Measurements from ENCODE around the gene ERFE.

The ERFE gene

GRCh38 chr2:238145851-238146250 lies 12.9 kb upstream of the ERFE start:
- Histone ChIP-seq H3K9ac (ENCODE audit: low read length) (no peak overlapping the region), H3K4me2 (ENCODE audit: low read depth, low read length, poor library complexity, severe bottlenecking) (no peak overlapping the region), H4K20me1 (ENCODE audit: low read depth, low read length) (no peaks in the 10 kb centered on the region), H3K79me2 (ENCODE audit: insufficient read depth, low read length) (no peaks in the 10 kb centered on the region), H3K9me2 (replicated peaks; ENCODE audit: insufficient read depth, low read length) (no peaks in the 10 kb centered on the region), H3K36me3 (ENCODE audit: low read length) (no peaks in the 10 kb centered on the region), H3K27ac (ENCODE audit: low read depth, low read length) (no peak overlapping the region), H3K27me3 (ENCODE audit: low read length) (no peaks in the 10 kb centered on the region), H3K9me3 (ENCODE audit: insufficient read depth, low read length) (no peaks in the 10 kb centered on the region), H3F3A (ENCODE audit: insufficient read depth) (no peaks in the 10 kb centered on the region), H2AFZ (ENCODE audit: low read depth, low read length, severe bottlenecking) (no peak overlapping the region), H3K4me3 (ENCODE audit: insufficient read depth, low read length, poor library complexity, severe bottlenecking) (no peak overlapping the region)
- no peak for TF ChIP-seq EZH2phosphoT487 (conservative IDR thresholded peaks at IDR 0.05; ENCODE audit: low read length)
- no peak for TF ChIP-seq CTCF (IDR thresholded peaks at IDR 0.05; ENCODE audit: insufficient read depth, low read length, poor library complexity, severe bottlenecking)

GRCh38 chr2:238146884-238147544 lies 11.8 kb upstream of the ERFE start:
- Histone ChIP-seq H2AFZ (ENCODE audit: low read depth, low read length, severe bottlenecking) (no peak overlapping the region), H3K36me3 (ENCODE audit: low read length) (no peaks in the 10 kb centered on the region), H3K4me3 (ENCODE audit: insufficient read depth, low read length, poor library complexity, severe bottlenecking) (no peak overlapping the region), H3K9me2 (replicated peaks; ENCODE audit: insufficient read depth, low read length) (no peaks in the 10 kb centered on the region), H3K9ac (ENCODE audit: low read length) (no peak overlapping the region), H3F3A (ENCODE audit: insufficient read depth) (no peaks in the 10 kb centered on the region), H3K4me2 (ENCODE audit: low read depth, low read length, poor library complexity, severe bottlenecking) (no peak overlapping the region), H3K79me2 (ENCODE audit: insufficient read depth, low read length) (no peaks in the 10 kb centered on the region), H3K9me3 (ENCODE audit: insufficient read depth, low read length) (no peaks in the 10 kb centered on the region), H4K20me1 (ENCODE audit: low read depth, low read length) (no peaks in the 10 kb centered on the region), H3K27me3 (ENCODE audit: low read length) (no peaks in the 10 kb centered on the region), H3K27ac (ENCODE audit: low read depth, low read length) (no peak overlapping the region)
- no peak for TF ChIP-seq EZH2phosphoT487 (conservative IDR thresholded peaks at IDR 0.05; ENCODE audit: low read length)

GRCh38 chr2:238148981-238149380 lies 9.8 kb upstream of the ERFE start:
- Histone ChIP-seq H3K9me2 (replicated peaks; ENCODE audit: insufficient read depth, low read length) (no peaks in the 10 kb centered on the region), H3K79me2 (ENCODE audit: insufficient read depth, low read length) (no peaks in the 10 kb centered on the region), H2AFZ (ENCODE audit: low read depth, low read length, severe bottlenecking) (no peak overlapping the region), H3K9me3 (ENCODE audit: insufficient read depth, low read length) (no peaks in the 10 kb centered on the region), H3K4me3 (ENCODE audit: insufficient read depth, low read length, poor library complexity, severe bottlenecking) (no peak overlapping the region), H4K20me1 (ENCODE audit: low read depth, low read length) (no peaks in the 10 kb centered on the region), H3K4me2 (ENCODE audit: low read depth, low read length, poor library complexity, severe bottlenecking) (no peak overlapping the region), H3K36me3 (ENCODE audit: low read length) (no peaks in the 10 kb centered on the region), H3F3A (ENCODE audit: insufficient read depth) (no peaks in the 10 kb centered on the region), H3K9ac (ENCODE audit: low read length) (no peak overlapping the region), H3K27me3 (ENCODE audit: low read length) (no peaks in the 10 kb centered on the region), H3K27ac (ENCODE audit: low read depth, low read length) (no peak overlapping the region)
- TF ChIP-seq CTCF (IDR thresholded peaks at IDR 0.05; ENCODE audit: insufficient read depth, low read length, poor library complexity, severe bottlenecking) (no peak), EZH2phosphoT487 (conservative IDR thresholded peaks at IDR 0.05; ENCODE audit: low read length) (no peak)

GRCh38 chr2:238149841-238150572 lies 8.8 kb upstream of the ERFE start:
- Histone ChIP-seq H3K27me3 (ENCODE audit: low read length) (no peaks in the 10 kb centered on the region), H3F3A (ENCODE audit: insufficient read depth) (no peaks in the 10 kb centered on the region), H2AFZ (ENCODE audit: low read depth, low read length, severe bottlenecking) (no peak overlapping the region), H3K9ac (ENCODE audit: low read length) (no peak overlapping the region), H3K4me3 (ENCODE audit: insufficient read depth, low read length, poor library complexity, severe bottlenecking) (no peak overlapping the region), H3K9me3 (ENCODE audit: insufficient read depth, low read length) (no peaks in the 10 kb centered on the region), H3K36me3 (ENCODE audit: low read length) (no peaks in the 10 kb centered on the region), H3K9me2 (replicated peaks; ENCODE audit: insufficient read depth, low read length) (no peaks in the 10 kb centered on the region), H3K4me2 (ENCODE audit: low read depth, low read length, poor library complexity, severe bottlenecking) (no peak overlapping the region), H3K27ac (ENCODE audit: low read depth, low read length) (no peak overlapping the region), H3K79me2 (ENCODE audit: insufficient read depth, low read length) (no peaks in the 10 kb centered on the region), H4K20me1 (ENCODE audit: low read depth, low read length) (no peaks in the 10 kb centered on the region)
- TF ChIP-seq EZH2phosphoT487 (conservative IDR thresholded peaks at IDR 0.05; ENCODE audit: low read length) (no peak), CTCF (IDR thresholded peaks at IDR 0.05; ENCODE audit: insufficient read depth, low read length, poor library complexity, severe bottlenecking) (no peak)
